ENCODE data around the gene PNISR. TPM values are rescaled to one million over a fixed set of nuclear protein-coding genes. Genes with fewer than 3 reads are reported as not detected.

Gene PNISR
- polyA plus RNA-seq, 1 experiment: 19.0 TPM

GRCh38 chr6:99390896-99391295, 34.2 kb downstream of the PNISR start:
- Histone ChIP-seq H3K27me3 (ENCODE audit: control insufficient read depth, insufficient read depth, low read length) (no peaks in the 10 kb centered on the region), H3K4me3 (ENCODE audit: low read depth, low read length) (no peak overlapping the region), H3K36me3 (ENCODE audit: control insufficient read depth, insufficient read depth, low read length) (no peaks in the 10 kb centered on the region)
- no peak for DNase-seq (ENCODE audit: low read depth)
- ChIA-PET CTCF (no interaction called here), POLR2A (no interaction called here)
- no peak for TF ChIP-seq CTCF (IDR thresholded peaks at IDR 0.05; ENCODE audit: insufficient read depth, low read depth, low read length)

GRCh38 chr6:99384507-99384906, 40.6 kb downstream of the PNISR start:
- Histone ChIP-seq H3K27me3 (ENCODE audit: control insufficient read depth, insufficient read depth, low read length) (no peaks in the 10 kb centered on the region), H3K4me3 (ENCODE audit: low read depth, low read length) (no peak overlapping the region), H3K36me3 (ENCODE audit: control insufficient read depth, insufficient read depth, low read length) (no peaks in the 10 kb centered on the region)
- TF ChIP-seq CTCF (IDR thresholded peaks at IDR 0.05; ENCODE audit: insufficient read depth, low read depth, low read length): no peak
- POLR2A ChIA-PET: no interaction called here
- no peak for DNase-seq (ENCODE audit: low read depth)
- CTCF ChIA-PET: no interaction called here

- Histone ChIP-seq H3K4me3 (ENCODE audit: low read depth, low read length) (no peak overlapping the region), H3K36me3 (ENCODE audit: control insufficient read depth, insufficient read depth, low read length) (no peaks in the 10 kb centered on the region), H3K27me3 (ENCODE audit: control insufficient read depth, insufficient read depth, low read length) (no peaks in the 10 kb centered on the region)
- CTCF ChIA-PET: no interaction called here
- POLR2A ChIA-PET: no interaction called here
- DNase-seq (ENCODE audit: low read depth): no peak
- TF ChIP-seq CTCF (IDR thresholded peaks at IDR 0.05; ENCODE audit: insufficient read depth, low read depth, low read length): no peak
Observed at GRCh38 chr6:99378636-99379035, 46.5 kb downstream of the PNISR start.

GRCh38 chr6:99369533-99369932, 55.6 kb downstream of the PNISR start:
- Histone ChIP-seq H3K36me3 (ENCODE audit: control insufficient read depth, insufficient read depth, low read length) (no peaks in the 10 kb centered on the region), H3K4me3 (ENCODE audit: low read depth, low read length) (no peak overlapping the region), H3K27me3 (ENCODE audit: control insufficient read depth, insufficient read depth, low read length) (no peaks in the 10 kb centered on the region)
- DNase-seq (ENCODE audit: low read depth): no peak
- POLR2A ChIA-PET: no interaction called here
- TF ChIP-seq CTCF (IDR thresholded peaks at IDR 0.05; ENCODE audit: insufficient read depth, low read depth, low read length): no peak
- CTCF ChIA-PET: no interaction called here

- CTCF ChIA-PET: no interaction called here
- no peak for DNase-seq (ENCODE audit: low read depth)
- POLR2A ChIA-PET: no interaction called here
Observed at GRCh38 chr6:99366852-99367251, 58.3 kb downstream of the PNISR start.

More at GRCh38 chr6:99366852-99367251, 58.3 kb downstream of the PNISR start:
- H3K4me3 ChIP-seq (ENCODE audit: low read depth, low read length): no peak overlapping the region
- TF ChIP-seq CTCF (IDR thresholded peaks at IDR 0.05; ENCODE audit: insufficient read depth, low read depth, low read length): no peak
- H3K36me3 ChIP-seq (ENCODE audit: control insufficient read depth, insufficient read depth, low read length): no peaks in the 10 kb centered on the region
- H3K27me3 ChIP-seq (ENCODE audit: control insufficient read depth, insufficient read depth, low read length): no peaks in the 10 kb centered on the region
